ENCODE results near the gene PHOX2A.

GRCh38 chr11:72191961-72192381 is 52.0 kb downstream of the PHOX2A start, which contains the start of gene FOLR1:
- no peak for TF ChIP-seq CTCF (IDR thresholded peaks at IDR 0.05)
- TF ChIP-seq POLR2A (IDR thresholded peaks at IDR 0.05) = no peak

Measured in breast epithelium (tissue), 3 donors.